Nephron (organoid): Measurements from ENCODE around the gene RMRP.
A peak's percentile ranks its signal among the peaks of the same experiment; 100 is the strongest.

Experiments used
- H3K27ac Mint-ChIP-seq, 3 experiments: 2 replicates each; pipeline ENCODE4 v1.8.0; 2020; ENCODE audit warnings: mixed read lengths in 3 of 3, mild to moderate bottlenecking in 2 of 3, moderate library complexity in 1 of 3
- H3K27me3 Mint-ChIP-seq: 2 replicates; pipeline ENCODE4 v1.8.0; 2021; ENCODE audit warnings: low read depth, mild to moderate bottlenecking, moderate library complexity, mixed read lengths
- H3K36me3 Mint-ChIP-seq: 2 replicates; pipeline ENCODE4 v1.8.0; 2020; ENCODE audit warnings: low read depth, mixed read lengths
- H3K4me1 Mint-ChIP-seq: 2 replicates; pipeline ENCODE4 v1.8.0; 2020; ENCODE audit warnings: mixed read lengths
- H3K4me3 Mint-ChIP-seq, 3 experiments: 2 replicates each; pipeline ENCODE4 v1.8.0; 2020; ENCODE audit warnings: mild to moderate bottlenecking in 3 of 3, mixed read lengths in 3 of 3, moderate library complexity in 2 of 3
- H3K9me3 Mint-ChIP-seq: 2 replicates; pipeline ENCODE4 v1.8.0; 2020; ENCODE audit warnings: mixed read lengths
- CTCF ChIP-seq, 3 experiments: fragments of 200-600 bp; sonication (generic); IDR thresholded peaks; one replicate each; pipeline ENCODE4 v1.5.0; 2021; ENCODE audit warnings: antibody characterized with exemption in 3 of 3; ENCODE audit not compliant: unreplicated experiment in 3 of 3

Gene RMRP

GRCh38 chr9:35675204-35675603, 17.4 kb upstream of the RMRP start:
- Mint-ChIP-seq H3K9me3 (no peaks in the 10 kb centered on the region), H3K36me3 (no peaks in the 10 kb centered on the region), H3K4me1 (peaks cover 25% of the 10 kb centered on the region), H3K27me3 (peaks cover 4% of the 10 kb centered on the region), H3K27ac (peak overlapping the region in 1 of 3 experiments; percentile 70), H3K4me3 (peak overlapping the region; percentile 82 to 84 (median 83))
- no peak for TF ChIP-seq CTCF (IDR thresholded peaks at IDR 0.05; ENCODE audit: unreplicated experiment in 3 of 3)

- Mint-ChIP-seq H3K36me3 (no peaks in the 10 kb centered on the region), H3K27ac (peak overlapping the region in 1 of 3 experiments; percentile 36), H3K27me3 (peaks cover 4% of the 10 kb centered on the region), H3K4me1 (peaks cover 30% of the 10 kb centered on the region), H3K4me3 (peak overlapping the region; percentile 12 to 83 (median 74)), H3K9me3 (no peaks in the 10 kb centered on the region)
- TF ChIP-seq CTCF (IDR thresholded peaks at IDR 0.05; ENCODE audit: unreplicated experiment in 3 of 3) = no peak
Observed at GRCh38 chr9:35674025-35674361, 16.2 kb upstream of the RMRP start.

GRCh38 chr9:35673132-35674024, 15.6 kb upstream of the RMRP start, which contains the start of gene CA9:
Gene CA9 (plus strand): TSS chr9:35673928. CDS start chr9:35673960, 32 bp downstream.
- Mint-ChIP-seq H3K36me3 (no peaks in the 10 kb centered on the region), H3K4me3 (peak within 1 kb of the TSS; percentile 74 to 83 (median 81)), H3K9me3 (no peaks in the 10 kb centered on the region), H3K4me1 (peaks cover 35% of the 10 kb centered on the region), H3K27me3 (peaks cover 4% of the 10 kb centered on the region), H3K27ac (peak within 1 kb of the TSS in 2 of 3 experiments; percentile 27 to 36)
- TF ChIP-seq CTCF (IDR thresholded peaks at IDR 0.05; ENCODE audit: unreplicated experiment in 3 of 3) = no peak

GRCh38 chr9:35669331-35670145, 11.7 kb upstream of the RMRP start:
- TF ChIP-seq CTCF (IDR thresholded peaks at IDR 0.05; ENCODE audit: unreplicated experiment in 3 of 3) = no peak
- H3K27me3 Mint-ChIP-seq = peaks cover under 1% of the 10 kb centered on the region
- H3K27ac Mint-ChIP-seq = peak overlapping the region in 2 of 3 experiments; percentile 75 to 84
- peaks cover 40% of the 10 kb centered on the region for H3K4me1 Mint-ChIP-seq
- no peaks in the 10 kb centered on the region for H3K36me3 Mint-ChIP-seq
- H3K9me3 Mint-ChIP-seq = no peaks in the 10 kb centered on the region
- no peak overlapping the region for H3K4me3 Mint-ChIP-seq

GRCh38 chr9:35667939-35668338, 10.1 kb upstream of the RMRP start:
- Mint-ChIP-seq H3K4me3 (no peak overlapping the region), H3K4me1 (peaks cover 43% of the 10 kb centered on the region), H3K27me3 (no peaks in the 10 kb centered on the region), H3K36me3 (no peaks in the 10 kb centered on the region), H3K27ac (peak overlapping the region; percentile 3 to 84 (median 10)), H3K9me3 (no peaks in the 10 kb centered on the region)
- TF ChIP-seq CTCF (IDR thresholded peaks at IDR 0.05; ENCODE audit: unreplicated experiment in 3 of 3) = no peak
